Neural progenitor cell (in vitro differentiated cells): ENCODE results near the gene EIF2D. TPM values are rescaled to one million over a fixed set of nuclear protein-coding genes. Genes with fewer than 3 reads are reported as not detected.

Experiments
- DNase-seq: peaks from one replicate; pipeline ENCODE4 v3.0.0-alpha.2; 2016; ENCODE audit warnings: low spot score
- H2AFZ ChIP-seq: fragments of 200-600 bp; sonication (generic); replicated peaks from 2 replicates; pipeline ENCODE4 v1.6.1; 2016; ENCODE audit warnings: antibody characterized with exemption
- H3F3A ChIP-seq: fragments of 200-600 bp; sonication (generic); 2 replicates; pipeline ENCODE4 v1.6.1; 2016; ENCODE audit warnings: antibody characterized with exemption, low read depth
- H3K27ac ChIP-seq: fragments of 200-600 bp; sonication (generic); 2 replicates; pipeline ENCODE4 v1.5.1; 2016; ENCODE audit warnings: mild to moderate bottlenecking
- H3K27me3 ChIP-seq: fragments of 200-600 bp; sonication (generic); 2 replicates; pipeline ENCODE4 v1.6.1; 2016; ENCODE audit warnings: mild to moderate bottlenecking, moderate library complexity
- H3K36me3 ChIP-seq: fragments of 200-600 bp; sonication (generic); 2 replicates; pipeline ENCODE4 v1.5.1; 2016
- H3K4me1 ChIP-seq: fragments of 200-600 bp; sonication (generic); 2 replicates; pipeline ENCODE4 v1.6.1; 2016; ENCODE audit warnings: mixed run types
- H3K4me2 ChIP-seq: fragments of 200-600 bp; sonication (generic); 2 replicates; pipeline ENCODE4 v1.6.1; 2016
- H3K4me3 ChIP-seq: fragments of 200-600 bp; sonication (generic); 2 replicates; pipeline ENCODE4 v1.5.1; 2016
- H3K79me2 ChIP-seq: fragments of 200-600 bp; sonication (generic); 2 replicates; pipeline ENCODE4 v1.6.1; 2016; ENCODE audit warnings: low read depth
- H3K9ac ChIP-seq: fragments of 200-600 bp; sonication (generic); 2 replicates; pipeline ENCODE4 v1.6.1; 2016
- H3K9me3 ChIP-seq: fragments of 200-600 bp; sonication (generic); 2 replicates; pipeline ENCODE4 v1.5.1; 2016; ENCODE audit warnings: low read depth
- H4K20me1 ChIP-seq: fragments of 200-600 bp; sonication (generic); 2 replicates; pipeline ENCODE4 v1.6.1; 2016; ENCODE audit warnings: low read depth
- H3K27ac Mint-ChIP-seq: 3 replicates; pipeline ENCODE4 v1.8.0; 2021; ENCODE audit warnings: mixed read lengths
- H3K27me3 Mint-ChIP-seq: 2 replicates; pipeline ENCODE4 v1.8.0; 2022; ENCODE audit warnings: low read depth, mild to moderate bottlenecking, inconsistent platforms, moderate library complexity, mixed read lengths; ENCODE audit not compliant: insufficient read depth
- H3K36me3 Mint-ChIP-seq: 3 replicates; pipeline ENCODE4 v1.8.0; 2021; ENCODE audit warnings: mixed read lengths
- H3K4me1 Mint-ChIP-seq: 3 replicates; pipeline ENCODE4 v1.8.0; 2021; ENCODE audit warnings: mixed read lengths
- H3K4me3 Mint-ChIP-seq: 3 replicates; pipeline ENCODE4 v1.8.0; 2021; ENCODE audit warnings: mild to moderate bottlenecking, moderate library complexity, mixed read lengths
- H3K9me3 Mint-ChIP-seq: 3 replicates; pipeline ENCODE4 v1.8.0; 2020; ENCODE audit warnings: mixed read lengths
- CTCF ChIP-seq: fragments of 200-600 bp; sonication (generic); IDR thresholded peaks from 2 replicates; pipeline ENCODE4 v1.5.1; 2017; ENCODE audit warnings: antibody characterized with exemption, mild to moderate bottlenecking
- EZH2 ChIP-seq: fragments of 200-600 bp; sonication (generic); IDR thresholded peaks from 2 replicates; pipeline ENCODE4 v1.6.1; 2017; ENCODE audit warnings: antibody characterized with exemption, mild to moderate bottlenecking, moderate library complexity
- EZH2phosphoT487 ChIP-seq: fragments of 200-600 bp; sonication (generic); IDR thresholded peaks from 2 replicates; pipeline ENCODE4 v1.6.1; 2017; ENCODE audit warnings: antibody characterized with exemption
- total RNA-seq: library from RNA; depleted of rRNA; stranded (reverse); fragments of >200 nt; gene quantifications from 2 replicates; pipeline ENCODE4 v1.2.3, GENCODE V29; 2015; ENCODE audit warnings: low replicate concordance

EIF2D gene
- total RNA-seq, 1 donor from 2014 or later: 47.5 TPM

GRCh38 chr1:206637605-206638004 lies 25.3 kb upstream of the EIF2D start:
- Histone ChIP-seq H3K4me3 (no peak overlapping the region), H4K20me1 (no peaks in the 10 kb centered on the region), H3K9ac (no peak overlapping the region), H3K9me3 (no peaks in the 10 kb centered on the region), H3F3A (peaks cover 22% of the 10 kb centered on the region), H3K4me2 (peak overlapping the region; percentile 77), H2AFZ (no peak overlapping the region), H3K36me3 (no peaks in the 10 kb centered on the region), H3K27ac (no peak overlapping the region), H3K27me3 (peaks cover 6% of the 10 kb centered on the region), H3K4me1 (peaks cover 23% of the 10 kb centered on the region), H3K79me2 (no peaks in the 10 kb centered on the region)
- H3K9me3 Mint-ChIP-seq: no peaks in the 10 kb centered on the region
- peaks cover 9% of the 10 kb centered on the region for H3K27me3 Mint-ChIP-seq
- H3K4me3 Mint-ChIP-seq: no peak overlapping the region
- no peak for DNase-seq
- TF ChIP-seq EZH2 (no peak), CTCF (no peak), EZH2phosphoT487 (no peak)
- H3K27ac Mint-ChIP-seq: no peak overlapping the region
- H3K36me3 Mint-ChIP-seq: peaks cover 4% of the 10 kb centered on the region
- peaks cover 32% of the 10 kb centered on the region for H3K4me1 Mint-ChIP-seq

DNA sequence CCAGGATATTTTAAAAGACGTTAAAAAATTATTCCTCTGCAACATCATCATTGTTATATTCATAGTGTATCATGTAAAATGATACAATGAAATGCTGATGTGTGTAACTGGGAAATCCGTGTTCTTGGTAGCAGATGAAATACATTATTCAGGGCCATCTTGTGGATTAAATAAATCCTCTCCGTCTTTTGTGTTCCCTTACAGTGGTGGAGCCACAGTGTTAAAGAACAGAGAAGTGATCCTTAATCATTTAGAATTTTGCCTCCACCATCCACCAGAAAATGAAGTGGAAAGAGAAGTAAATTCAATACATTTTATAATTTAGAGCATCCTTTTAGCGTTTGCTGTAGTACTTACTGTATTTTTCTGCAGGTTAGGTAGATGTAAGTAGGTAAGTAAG lies 24.4 kb upstream of the EIF2D start:
- Mint-ChIP-seq H3K4me1 (peaks cover 32% of the 10 kb centered on the region), H3K4me3 (peak overlapping the region; percentile 92), H3K27ac (no peak overlapping the region), H3K36me3 (peaks cover 4% of the 10 kb centered on the region), H3K27me3 (peaks cover 9% of the 10 kb centered on the region), H3K9me3 (no peaks in the 10 kb centered on the region)
- H3K4me1 ChIP-seq: peaks cover 23% of the 10 kb centered on the region
- peak overlapping the region; percentile 80 for H3K4me3 ChIP-seq
- H3K27me3 ChIP-seq: peaks cover 6% of the 10 kb centered on the region
- peak overlapping the region; percentile 15 for H3K27ac ChIP-seq
- no peak overlapping the region for H3K9ac ChIP-seq
- H3K79me2 ChIP-seq: no peaks in the 10 kb centered on the region
- no peaks in the 10 kb centered on the region for H3K36me3 ChIP-seq
- no peak overlapping the region for H2AFZ ChIP-seq
- TF ChIP-seq EZH2: no peak
- H3K9me3 ChIP-seq: no peaks in the 10 kb centered on the region
- no peaks in the 10 kb centered on the region for H4K20me1 ChIP-seq
- H3K4me2 ChIP-seq: peak overlapping the region; percentile 77
- H3F3A ChIP-seq: peaks cover 22% of the 10 kb centered on the region
- peak; percentile 9 for DNase-seq

DNA sequence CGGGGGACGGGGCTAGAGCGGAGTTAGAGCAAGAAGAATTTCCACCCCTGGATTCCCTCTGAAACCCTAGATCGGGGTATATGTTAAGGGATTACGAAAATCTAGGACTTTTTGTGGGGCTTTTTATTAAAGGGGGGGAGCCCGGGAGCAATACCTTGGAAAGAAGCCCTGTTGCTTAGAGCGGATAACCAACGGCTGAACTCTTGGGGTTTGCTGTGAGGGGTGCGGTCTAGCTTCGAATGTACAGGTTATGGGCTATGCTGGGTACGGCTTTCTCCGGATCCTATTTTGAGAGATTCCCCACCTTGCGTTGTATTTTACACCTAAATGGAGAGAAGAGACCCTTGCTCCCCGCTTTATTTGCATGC lies 23.7 kb upstream of the EIF2D start:
- Histone ChIP-seq H4K20me1 (no peaks in the 10 kb centered on the region), H3K4me1 (peaks cover 23% of the 10 kb centered on the region), H3K4me3 (peak overlapping the region; percentile 80), H3K27ac (no peak overlapping the region), H3F3A (peaks cover 22% of the 10 kb centered on the region), H3K9me3 (no peaks in the 10 kb centered on the region), H3K4me2 (peak overlapping the region; percentile 77), H3K9ac (no peak overlapping the region), H3K27me3 (peaks cover 6% of the 10 kb centered on the region), H2AFZ (peak overlapping the region; percentile 93), H3K36me3 (no peaks in the 10 kb centered on the region), H3K79me2 (no peaks in the 10 kb centered on the region)
- H3K27ac Mint-ChIP-seq: no peak overlapping the region
- DNase-seq: no peak
- H3K36me3 Mint-ChIP-seq: peaks cover 3% of the 10 kb centered on the region
- peaks cover 9% of the 10 kb centered on the region for H3K27me3 Mint-ChIP-seq
- no peaks in the 10 kb centered on the region for H3K9me3 Mint-ChIP-seq
- H3K4me3 Mint-ChIP-seq: peak overlapping the region; percentile 92
- H3K4me1 Mint-ChIP-seq: peaks cover 32% of the 10 kb centered on the region
- TF ChIP-seq EZH2phosphoT487 (no peak), EZH2 (no peak), CTCF (no peak)

DNA sequence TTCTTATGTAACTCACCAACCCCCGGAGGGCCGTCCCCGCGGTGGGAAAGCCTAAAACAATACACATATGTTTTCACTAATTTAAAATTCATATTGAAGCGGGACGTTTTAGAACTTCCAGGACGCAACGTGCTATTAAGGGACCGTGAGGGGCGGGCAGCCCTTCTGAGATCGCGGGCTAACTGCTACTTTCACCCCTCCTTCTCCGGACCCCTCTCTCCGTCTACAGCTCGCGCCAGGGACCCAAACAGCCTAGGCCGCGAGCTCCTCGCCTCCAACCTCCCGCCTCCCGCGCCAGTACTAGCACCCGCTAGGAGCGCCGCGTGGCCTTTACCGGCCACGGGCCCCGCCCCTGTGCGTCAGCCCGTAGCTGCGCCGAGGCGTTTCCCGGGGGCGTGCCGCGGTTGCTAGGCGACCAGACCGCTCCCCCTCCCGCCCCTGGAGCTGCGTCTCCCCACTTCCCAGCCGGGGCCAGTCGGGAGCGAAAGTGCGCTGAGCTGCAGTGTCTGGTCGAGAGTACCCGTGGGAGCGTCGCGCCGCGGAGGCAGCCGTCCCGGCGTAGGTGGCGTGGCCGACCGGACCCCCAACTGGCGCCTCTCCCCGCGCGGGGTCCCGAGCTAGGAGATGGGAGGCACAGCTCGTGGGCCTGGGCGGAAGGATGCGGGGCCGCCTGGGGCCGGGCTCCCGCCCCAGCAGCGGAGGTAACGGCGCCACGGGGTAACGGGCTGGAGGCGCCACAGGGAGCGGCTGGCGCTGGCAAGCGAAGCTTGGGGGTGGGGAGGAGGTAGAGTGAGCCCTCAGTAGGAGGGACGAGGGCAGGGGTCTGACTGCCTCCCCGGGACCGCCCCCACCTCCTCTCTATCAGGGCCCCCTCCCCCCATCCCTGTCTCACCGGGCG lies 23.1 kb upstream of the EIF2D start, which contains the start of gene DYRK3:
TSS of gene DYRK3 (plus strand) at position 457 of the 898 bp plus-strand sequence. CDS start at position 625, 168 bp downstream.
- Histone ChIP-seq H3K9me3 (no peaks in the 10 kb centered on the region), H3K36me3 (no peaks in the 10 kb centered on the region), H3K27me3 (peaks cover 6% of the 10 kb centered on the region), H2AFZ (peak within 1 kb of the TSS; percentile 93), H3K4me1 (peaks cover 23% of the 10 kb centered on the region), H3K4me2 (peak within 1 kb of the TSS; percentile 77), H3K27ac (no peak within 1 kb of the TSS), H3F3A (peaks cover 22% of the 10 kb centered on the region), H3K9ac (no peak within 1 kb of the TSS), H3K79me2 (no peaks in the 10 kb centered on the region), H4K20me1 (no peaks in the 10 kb centered on the region), H3K4me3 (peak within 1 kb of the TSS; percentile 80)
- TF ChIP-seq CTCF (no peak), EZH2phosphoT487 (no peak)
- Mint-ChIP-seq H3K4me3 (peak within 1 kb of the TSS; percentile 92), H3K4me1 (peaks cover 32% of the 10 kb centered on the region), H3K9me3 (no peaks in the 10 kb centered on the region), H3K27ac (peak within 1 kb of the TSS; percentile 61), H3K36me3 (peaks cover 3% of the 10 kb centered on the region), H3K27me3 (peaks cover 9% of the 10 kb centered on the region)
- peak; percentile 98 for DNase-seq
